ENCODE results near the gene PEAR1. TPM values are rescaled to one million over a fixed set of nuclear protein-coding genes. Genes with fewer than 3 reads are reported as not detected.

The PEAR1 gene
- polyA plus RNA-seq, 2 of the 4 experiments (the other 2 are of a cell fraction) = 1.7 to 5.0 TPM

- FAIRE-seq = no peak
- WGBS (ENCODE audit: missing lambda C conversion rate) = 65% methylated on average over 5 of the region's 5 CpGs
- CTCF ChIA-PET = interaction anchor here (1.3 to 20.8 kb wide), 6 partner anchors 14 to 221 kb away, joined by 3 to 239 read pairs (median 13); partner anchors contain the start of genes INSRR, NTRK1 and PEAR1
Observed at GRCh38 chr1:156877433-156878170, 15.9 kb upstream of the PEAR1 start.

GRCh38 chr1:156879876-156880275 lies 13.6 kb upstream of the PEAR1 start:
- CTCF ChIA-PET = interaction anchor here (1.0 to 20.8 kb wide), 10 partner anchors 12 to 210 kb away, joined by 3 to 239 read pairs (median 8); partner anchors contain the start of genes INSRR, LRRC71, NTRK1 and PEAR1
- no peak for FAIRE-seq
- Histone ChIP-seq H3K4me3 (no peak overlapping the region), H3K9me3 (no peaks in the 10 kb centered on the region), H3K4me1 (no peaks in the 10 kb centered on the region), H3K27ac (no peak overlapping the region), H3K4me2 (no peak overlapping the region)
- WGBS (ENCODE audit: missing lambda C conversion rate) = 81% methylated on average over 18 of the region's 21 CpGs
- TF ChIP-seq GATA3 (IDR thresholded peaks at IDR 0.05; ENCODE audit: borderline replicate concordance) (no peak), ATOH8 (CRISPR knock-in tag; IDR thresholded peaks at IDR 0.05; ENCODE audit: low read depth) (no peak), BCL3 (IDR thresholded peaks at IDR 0.05) (no peak), RFX5 (IDR thresholded peaks at IDR 0.05) (no peak), CBX2 (IDR thresholded peaks at IDR 0.05; ENCODE audit: borderline replicate concordance, low read depth) (no peak), RNF2 (IDR thresholded peaks at IDR 0.05; ENCODE audit: borderline replicate concordance, low read depth) (no peak), EP300 (IDR thresholded peaks at IDR 0.05) (no peak), KDM1A (IDR thresholded peaks at IDR 0.05; ENCODE audit: low read depth) (no peak)
- no peak for ATAC-seq
- no peak for DNase-seq (ENCODE audit: low read depth in 1 of 2, low spot score in 1 of 2)
- POLR2A ChIA-PET = no interaction called here

More at GRCh38 chr1:156877433-156878170, 15.9 kb upstream of the PEAR1 start:
- no peak overlapping the region for H3K4me2 ChIP-seq
- ATAC-seq (no peak), DNase-seq (ENCODE audit: low read depth in 1 of 2, low spot score in 1 of 2) (no peak)
- POLR2A ChIA-PET = no interaction called here
- no peak for TF ChIP-seq CHD2 (IDR thresholded peaks at IDR 0.05; ENCODE audit: low read length, partially characterized antibody)
- no peak for TF ChIP-seq ZC3H11A (IDR thresholded peaks at IDR 0.05)
- TF ChIP-seq REST (IDR thresholded peaks at IDR 0.05) = no peak
- TF ChIP-seq FOSL2 (IDR thresholded peaks at IDR 0.05) = no peak
- no peak for TF ChIP-seq FOSL2 (CRISPR knock-in tag; IDR thresholded peaks at IDR 0.05)
- TF ChIP-seq, protein P1, sequence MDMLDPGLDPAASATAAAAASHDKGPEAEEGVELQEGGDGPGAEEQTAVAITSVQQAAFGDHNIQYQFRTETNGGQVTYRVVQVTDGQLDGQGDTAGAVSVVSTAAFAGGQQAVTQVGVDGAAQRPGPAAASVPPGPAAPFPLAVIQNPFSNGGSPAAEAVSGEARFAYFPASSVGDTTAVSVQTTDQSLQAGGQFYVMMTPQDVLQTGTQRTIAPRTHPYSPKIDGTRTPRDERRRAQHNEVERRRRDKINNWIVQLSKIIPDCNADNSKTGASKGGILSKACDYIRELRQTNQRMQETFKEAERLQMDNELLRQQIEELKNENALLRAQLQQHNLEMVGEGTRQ (IDR thresholded peaks at IDR 0.05) = no peak
- TF ChIP-seq FOSB (CRISPR knock-in tag; IDR thresholded peaks at IDR 0.05) = no peak
- TF ChIP-seq HOXA7 (CRISPR knock-in tag; IDR thresholded peaks at IDR 0.05) = no peak
- no peak for TF ChIP-seq GATA3 (IDR thresholded peaks at IDR 0.05; ENCODE audit: borderline replicate concordance)
- TF ChIP-seq EP300 (IDR thresholded peaks at IDR 0.05) = no peak
- TF ChIP-seq KDM1A (IDR thresholded peaks at IDR 0.05; ENCODE audit: low read depth) = no peak
- no peak for TF ChIP-seq NFE2L2 (conservative IDR thresholded peaks at IDR 0.05; ENCODE audit: low read length)
- TF ChIP-seq TP53 (CRISPR knock-in tag; IDR thresholded peaks at IDR 0.05) = no peak
- no peak for TF ChIP-seq SREBF2 (IDR thresholded peaks at IDR 0.05)
- H3K4me3 ChIP-seq = no peak overlapping the region
- H3K27ac ChIP-seq = no peak overlapping the region
- H3K9me3 ChIP-seq = no peaks in the 10 kb centered on the region
- H3K4me1 ChIP-seq = no peaks in the 10 kb centered on the region

Measured in A549 (cell line).